CD4-positive, alpha-beta memory T cell (primary cell): ENCODE measurements around the gene IKZF2. TPM values are rescaled to one million over a fixed set of nuclear protein-coding genes. Genes with fewer than 3 reads are reported as not detected.

Source experiments
- CTCF ChIA-PET: fragments of 350-600 bp; sonication (Branson Sonifier 250); formaldehyde crosslinking; loops from one replicate; lab custom pipeline; 2021; ENCODE audit warnings: inconsistent platforms; ENCODE audit not compliant: partially characterized antibody; lab: Charles Lee
- POLR2A ChIA-PET: fragments of 350-600 bp; sonication (Branson Sonifier 250); formaldehyde crosslinking; loops from one replicate; lab custom pipeline; 2021; ENCODE audit not compliant: partially characterized antibody; lab: Charles Lee
- DNase-seq, 5 donors: peaks; one replicate each; pipeline versions ENCODE4 v3.0.0 to v3.0.0-alpha.2; 2020 to 2022; ENCODE audit warnings: mixed read lengths in 1 of 5
- H3K27ac ChIP-seq: one replicate; pipeline ENCODE4 v1.7.0; 2013; ENCODE audit warnings: low read depth, low read length
- H3K27me3 ChIP-seq: 2 replicates; pipeline ENCODE4 v1.7.0; 2013; ENCODE audit warnings: mild to moderate bottlenecking, low read length, moderate library complexity; ENCODE audit not compliant: insufficient read depth
- H3K36me3 ChIP-seq: 2 replicates; pipeline ENCODE4 v1.7.0; 2013; ENCODE audit warnings: mild to moderate bottlenecking, low read length, moderate library complexity; ENCODE audit not compliant: insufficient read depth
- H3K4me1 ChIP-seq: 2 replicates; pipeline ENCODE4 v1.7.0; 2013; ENCODE audit warnings: mild to moderate bottlenecking, low read length, moderate library complexity; ENCODE audit not compliant: insufficient read depth
- H3K4me3 ChIP-seq, 2 donors: one replicate each; pipeline ENCODE4 v1.7.0; 2013; ENCODE audit warnings: low read length in 2 of 2, mild to moderate bottlenecking in 1 of 2
- H3K9me3 ChIP-seq, 2 donors: one replicate each; pipeline ENCODE4 v1.7.0; 2013; ENCODE audit warnings: low read length in 2 of 2, control low read depth in 1 of 2; ENCODE audit not compliant: control insufficient read depth in 1 of 2
- H3K27ac Mint-ChIP-seq, 7 donors: one replicate each; pipeline ENCODE4 v1.8.0; 2020 to 2021; ENCODE audit warnings: mixed read lengths in 7 of 7, mild to moderate bottlenecking in 6 of 7, inconsistent platforms in 3 of 7, moderate library complexity in 3 of 7
- H3K27me3 Mint-ChIP-seq, 2 donors: one replicate each; pipeline ENCODE4 v1.8.0; 2020 to 2021; ENCODE audit warnings: mixed read lengths in 2 of 2
- H3K36me3 Mint-ChIP-seq, 2 donors: one replicate each; pipeline ENCODE4 v1.8.0; 2020 to 2021; ENCODE audit warnings: mixed read lengths in 2 of 2, inconsistent platforms in 1 of 2, mild to moderate bottlenecking in 1 of 2
- H3K4me1 Mint-ChIP-seq, 4 donors: one replicate each; pipeline ENCODE4 v1.8.0; 2020 to 2021; ENCODE audit warnings: mixed read lengths in 4 of 4, mild to moderate bottlenecking in 1 of 4
- H3K4me3 Mint-ChIP-seq, 8 donors: one replicate each; pipeline ENCODE4 v1.8.0; 2020 to 2021; ENCODE audit warnings: mixed read lengths in 8 of 8, mild to moderate bottlenecking in 7 of 8, moderate library complexity in 6 of 8, inconsistent platforms in 3 of 8
- H3K9me3 Mint-ChIP-seq, 8 donors: one replicate each; pipeline ENCODE4 v1.8.0; 2020 to 2021; ENCODE audit warnings: mixed read lengths in 8 of 8, mild to moderate bottlenecking in 5 of 8, inconsistent platforms in 3 of 8, moderate library complexity in 1 of 8
- intact Hi-C: fragments of 100-400 bp; cut with micrococcal nuclease; formaldehyde crosslinking; loops from one replicate; pipeline ENCODE4 v1.15.1; 2023
- polyA plus RNA-seq, 2 donors: library from polyadenylated mRNA; unstranded; fragments of 300-500 nt; fragmentation: Illumina TruSeq; gene quantifications; one replicate each; pipeline ENCODE4 v1.2.3, GENCODE V29; 2021
- total RNA-seq, 2 experiments: library from RNA; stranded (reverse); gene quantifications; one replicate each; pipeline ENCODE4 v1.2.3, GENCODE V29; 2021

The IKZF2 gene
- total and polyA plus RNA-seq, 4 experiments from 2014 or later, result 0.14 to 15.0 (median 6.9) TPM

GRCh38 chr2:212956665-212957607 is 194.5 kb downstream of the IKZF2 start:
- Histone ChIP-seq H3K4me1 (peaks cover 9% of the 10 kb centered on the region), H3K9me3 (no peaks in the 10 kb centered on the region), H3K36me3 (no peaks in the 10 kb centered on the region), H3K27ac (no peak overlapping the region), H3K27me3 (no peaks in the 10 kb centered on the region), H3K4me3 (no peak overlapping the region)
- DNase-seq, result no peak
- peak overlapping the region in 6 of 7 donors; percentile 7 to 68 (median 34) for H3K27ac Mint-ChIP-seq
- H3K9me3 Mint-ChIP-seq, result peaks cover 0 to 5% (median 0%) of the 10 kb centered on the region in 8 donors
- no peaks in the 10 kb centered on the region for H3K27me3 Mint-ChIP-seq
- ChIA-PET POLR2A (no interaction called here), CTCF (interaction anchor here (1.1 kb wide), 1 partner anchor 10 kb away, joined by 3 read pairs; no protein-coding TSS in a partner anchor)
- intact Hi-C loops, result loop anchor here (5.0 kb wide), 1 partner anchor 195 kb away; the partner anchor contains the start of gene IKZF2
- H3K36me3 Mint-ChIP-seq, result no peaks in the 10 kb centered on the region
- peaks cover 12 to 33% (median 25%) of the 10 kb centered on the region in 4 donors for H3K4me1 Mint-ChIP-seq
- peak overlapping the region in 6 of 8 donors; percentile 23 to 67 (median 38) for H3K4me3 Mint-ChIP-seq

GRCh38 chr2:212953170-212953920 is 198.1 kb downstream of the IKZF2 start:
- Histone ChIP-seq H3K27me3 (no peaks in the 10 kb centered on the region), H3K9me3 (no peaks in the 10 kb centered on the region), H3K36me3 (no peaks in the 10 kb centered on the region), H3K4me3 (no peak overlapping the region), H3K4me1 (no peaks in the 10 kb centered on the region), H3K27ac (no peak overlapping the region)
- CTCF ChIA-PET, result no interaction called here
- intact Hi-C loops, result no loop called here
- Mint-ChIP-seq H3K27ac (no peak overlapping the region), H3K9me3 (peaks cover 0 to 5% (median 0%) of the 10 kb centered on the region in 8 donors), H3K36me3 (no peaks in the 10 kb centered on the region), H3K4me3 (no peak overlapping the region), H3K4me1 (peaks cover 5 to 16% (median 12%) of the 10 kb centered on the region in 4 donors), H3K27me3 (no peaks in the 10 kb centered on the region)
- POLR2A ChIA-PET, result no interaction called here
- DNase-seq, result no peak

- CTCF ChIA-PET, result no interaction called here
Measured at GRCh38 chr2:212949786-212950185, 201.6 kb downstream of the IKZF2 start.

More at GRCh38 chr2:212949786-212950185, 201.6 kb downstream of the IKZF2 start:
- Histone ChIP-seq H3K9me3 (no peaks in the 10 kb centered on the region), H3K27ac (no peak overlapping the region), H3K4me1 (no peaks in the 10 kb centered on the region), H3K36me3 (no peaks in the 10 kb centered on the region), H3K27me3 (no peaks in the 10 kb centered on the region), H3K4me3 (no peak overlapping the region)
- H3K4me3 Mint-ChIP-seq, result no peak overlapping the region
- H3K9me3 Mint-ChIP-seq, result peaks cover 0 to 5% (median 0%) of the 10 kb centered on the region in 8 donors
- H3K36me3 Mint-ChIP-seq, result no peaks in the 10 kb centered on the region
- H3K27ac Mint-ChIP-seq, result no peak overlapping the region
- POLR2A ChIA-PET, result no interaction called here
- no peaks in the 10 kb centered on the region for H3K4me1 Mint-ChIP-seq
- intact Hi-C loops, result no loop called here
- DNase-seq, result no peak
- no peaks in the 10 kb centered on the region for H3K27me3 Mint-ChIP-seq

Other genes starting within 250 kb of the IKZF2 start
- 1 to 10 TPM; 6.3 to 7.9 TPM for gene SPAG16, start 132.9 kb upstream of the IKZF2 start, total RNA-seq
- gene SPAG16, start 132.9 kb upstream of the IKZF2 start, polyA plus RNA-seq, result 10 to 100 TPM; 14.5 to 21.7 TPM